ENCODE measurements around the gene DSTYK. TPM values are rescaled to one million over a fixed set of nuclear protein-coding genes. Genes with fewer than 3 reads are reported as not detected.

DSTYK gene
- total RNA-seq, 1 donor from 2014 or later, result 9.2 TPM

- no peaks in the 10 kb centered on the region for H3K27me3 Mint-ChIP-seq (ENCODE audit: unreplicated experiment)
- H3K27ac Mint-ChIP-seq (ENCODE audit: unreplicated experiment), result no peak overlapping the region
- H3K9me3 Mint-ChIP-seq (ENCODE audit: unreplicated experiment), result no peaks in the 10 kb centered on the region
Observed at GRCh38 chr1:205147191-205147835, 64.2 kb downstream of the DSTYK start.

GRCh38 chr1:205144751-205145150, 66.8 kb downstream of the DSTYK start:
- H3K27me3 Mint-ChIP-seq (ENCODE audit: unreplicated experiment), result no peaks in the 10 kb centered on the region
- no peaks in the 10 kb centered on the region for H3K9me3 Mint-ChIP-seq (ENCODE audit: unreplicated experiment)
- H3K36me3 Mint-ChIP-seq (ENCODE audit: unreplicated experiment), result no peaks in the 10 kb centered on the region
- H3K4me1 Mint-ChIP-seq (ENCODE audit: low read depth, unreplicated experiment), result peaks cover 6% of the 10 kb centered on the region
- no peak for DNase-seq
- TF ChIP-seq, protein P1, sequence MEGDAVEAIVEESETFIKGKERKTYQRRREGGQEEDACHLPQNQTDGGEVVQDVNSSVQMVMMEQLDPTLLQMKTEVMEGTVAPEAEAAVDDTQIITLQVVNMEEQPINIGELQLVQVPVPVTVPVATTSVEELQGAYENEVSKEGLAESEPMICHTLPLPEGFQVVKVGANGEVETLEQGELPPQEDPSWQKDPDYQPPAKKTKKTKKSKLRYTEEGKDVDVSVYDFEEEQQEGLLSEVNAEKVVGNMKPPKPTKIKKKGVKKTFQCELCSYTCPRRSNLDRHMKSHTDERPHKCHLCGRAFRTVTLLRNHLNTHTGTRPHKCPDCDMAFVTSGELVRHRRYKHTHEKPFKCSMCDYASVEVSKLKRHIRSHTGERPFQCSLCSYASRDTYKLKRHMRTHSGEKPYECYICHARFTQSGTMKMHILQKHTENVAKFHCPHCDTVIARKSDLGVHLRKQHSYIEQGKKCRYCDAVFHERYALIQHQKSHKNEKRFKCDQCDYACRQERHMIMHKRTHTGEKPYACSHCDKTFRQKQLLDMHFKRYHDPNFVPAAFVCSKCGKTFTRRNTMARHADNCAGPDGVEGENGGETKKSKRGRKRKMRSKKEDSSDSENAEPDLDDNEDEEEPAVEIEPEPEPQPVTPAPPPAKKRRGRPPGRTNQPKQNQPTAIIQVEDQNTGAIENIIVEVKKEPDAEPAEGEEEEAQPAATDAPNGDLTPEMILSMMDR (IDR thresholded peaks at IDR 0.05; ENCODE audit: partially characterized antibody, unreplicated experiment), result no peak
- H3K27ac Mint-ChIP-seq (ENCODE audit: unreplicated experiment), result no peak overlapping the region
- no peak overlapping the region for H3K4me3 Mint-ChIP-seq (ENCODE audit: unreplicated experiment)

More at GRCh38 chr1:205147191-205147835, 64.2 kb downstream of the DSTYK start:
- TF ChIP-seq, protein P1 (IDR thresholded peaks at IDR 0.05; ENCODE audit: partially characterized antibody, unreplicated experiment), result no peak
- H3K36me3 Mint-ChIP-seq (ENCODE audit: unreplicated experiment), result no peaks in the 10 kb centered on the region
- H3K4me3 Mint-ChIP-seq (ENCODE audit: unreplicated experiment), result no peak overlapping the region
- peaks cover 2% of the 10 kb centered on the region for H3K4me1 Mint-ChIP-seq (ENCODE audit: low read depth, unreplicated experiment)
- DNase-seq, result no peak

- TF ChIP-seq, protein P1 (IDR thresholded peaks at IDR 0.05; ENCODE audit: partially characterized antibody, unreplicated experiment), result no peak
- H3K4me1 Mint-ChIP-seq (ENCODE audit: low read depth, unreplicated experiment), result peaks cover 6% of the 10 kb centered on the region
- DNase-seq, result no peak
- no peak overlapping the region for H3K27ac Mint-ChIP-seq (ENCODE audit: unreplicated experiment)
- H3K27me3 Mint-ChIP-seq (ENCODE audit: unreplicated experiment), result no peaks in the 10 kb centered on the region
- no peaks in the 10 kb centered on the region for H3K9me3 Mint-ChIP-seq (ENCODE audit: unreplicated experiment)
- H3K36me3 Mint-ChIP-seq (ENCODE audit: unreplicated experiment), result no peaks in the 10 kb centered on the region
- no peak overlapping the region for H3K4me3 Mint-ChIP-seq (ENCODE audit: unreplicated experiment)
Observed at GRCh38 chr1:205144046-205144720, 67.3 kb downstream of the DSTYK start.

GRCh38 chr1:205142102-205142469, 69.4 kb downstream of the DSTYK start:
- Mint-ChIP-seq H3K4me1 (ENCODE audit: low read depth, unreplicated experiment) (peaks cover 4% of the 10 kb centered on the region), H3K27me3 (ENCODE audit: unreplicated experiment) (no peaks in the 10 kb centered on the region), H3K36me3 (ENCODE audit: unreplicated experiment) (no peaks in the 10 kb centered on the region), H3K9me3 (ENCODE audit: unreplicated experiment) (no peaks in the 10 kb centered on the region), H3K4me3 (ENCODE audit: unreplicated experiment) (no peak overlapping the region), H3K27ac (ENCODE audit: unreplicated experiment) (no peak overlapping the region)
- TF ChIP-seq, protein P1 (IDR thresholded peaks at IDR 0.05; ENCODE audit: partially characterized antibody, unreplicated experiment), result no peak
- no peak for DNase-seq
